ENCODE results near the gene PLA2G4E.

The PLA2G4E gene

GRCh38 chr15:42018306-42019224 lies 2.3 kb downstream of the PLA2G4E start:
- no peak for DNase-seq

- no peak for DNase-seq
These were observed 3.9 kb downstream of the PLA2G4E start for GRCh38 chr15:42016971-42017370.

GRCh38 chr15:42014406-42014805 lies 6.4 kb downstream of the PLA2G4E start:
- no peak for DNase-seq

- DNase-seq: no peak
These were observed 7.8 kb downstream of the PLA2G4E start for GRCh38 chr15:42012928-42013482.

- no peak for DNase-seq
These were observed 8.6 kb downstream of the PLA2G4E start for GRCh38 chr15:42012241-42012640.

- DNase-seq: no peak
These were observed 9.8 kb downstream of the PLA2G4E start for GRCh38 chr15:42011074-42011473.

- DNase-seq: no peak
These were observed 10.4 kb downstream of the PLA2G4E start for GRCh38 chr15:42010434-42010833.

GRCh38 chr15:42009474-42009873 lies 11.4 kb downstream of the PLA2G4E start:
- no peak for DNase-seq

GRCh38 chr15:42009022-42009421 lies 11.8 kb downstream of the PLA2G4E start:
- no peak for DNase-seq

GRCh38 chr15:42007386-42007785 lies 13.5 kb downstream of the PLA2G4E start:
- DNase-seq: no peak

- DNase-seq: no peak
These were observed 18.5 kb downstream of the PLA2G4E start for GRCh38 chr15:42002333-42002732.

- no peak for DNase-seq
These were observed 19.6 kb downstream of the PLA2G4E start for GRCh38 chr15:42001236-42001635.

- DNase-seq: no peak
These were observed 21.3 kb downstream of the PLA2G4E start for GRCh38 chr15:41999290-42000285.

GRCh38 chr15:41997845-41998244 lies 23.0 kb downstream of the PLA2G4E start:
- DNase-seq: no peak

- no peak for DNase-seq
These were observed 23.8 kb downstream of the PLA2G4E start for GRCh38 chr15:41996921-41997592.

GRCh38 chr15:41996376-41996775 lies 24.5 kb downstream of the PLA2G4E start:
- DNase-seq: no peak

- no peak for DNase-seq
These were observed 25.4 kb downstream of the PLA2G4E start for GRCh38 chr15:41995476-41995855.

GRCh38 chr15:41994772-41995475 lies 25.9 kb downstream of the PLA2G4E start:
- no peak for DNase-seq

GRCh38 chr15:41994171-41994650 lies 26.6 kb downstream of the PLA2G4E start:
- DNase-seq: no peak

- no peak for DNase-seq
These were observed 27.2 kb downstream of the PLA2G4E start for GRCh38 chr15:41993472-41994170.

GRCh38 chr15:41992803-41993190 lies 28.0 kb downstream of the PLA2G4E start:
- DNase-seq: no peak
